HG02571 (cell line): ENCODE data around the gene SETBP1.

Experiments used
- ATAC-seq: cut with Tn5 transposase; IDR thresholded peaks from one replicate; pipeline ENCODE4 v1.9.1; 2021; ENCODE audit warnings: mild to moderate bottlenecking, moderate library complexity; ENCODE audit not compliant: unreplicated experiment

The SETBP1 gene

GRCh38 chr18:44730803-44731529 is 50.3 kb downstream of the SETBP1 start:
- ATAC-seq = no peak

GRCh38 chr18:44731530-44732237 is 51.0 kb downstream of the SETBP1 start:
- peak; percentile 47 for ATAC-seq

DNA sequence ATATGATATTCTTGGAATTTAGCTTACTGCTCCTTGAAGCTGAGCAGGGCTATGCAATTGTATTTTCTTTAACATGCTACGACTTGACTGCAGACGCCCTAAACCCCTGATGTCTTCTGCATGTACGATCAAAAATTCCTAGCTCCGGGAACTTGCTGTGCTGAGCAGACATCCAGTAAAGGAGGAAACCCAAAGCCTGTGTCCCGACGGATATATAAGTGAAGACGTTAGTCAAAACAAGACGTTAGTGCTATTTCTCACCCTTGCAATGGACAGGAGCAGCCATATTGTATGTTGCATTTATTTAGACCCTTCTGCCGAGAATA is 51.5 kb downstream of the SETBP1 start:
- ATAC-seq = no peak

DNA sequence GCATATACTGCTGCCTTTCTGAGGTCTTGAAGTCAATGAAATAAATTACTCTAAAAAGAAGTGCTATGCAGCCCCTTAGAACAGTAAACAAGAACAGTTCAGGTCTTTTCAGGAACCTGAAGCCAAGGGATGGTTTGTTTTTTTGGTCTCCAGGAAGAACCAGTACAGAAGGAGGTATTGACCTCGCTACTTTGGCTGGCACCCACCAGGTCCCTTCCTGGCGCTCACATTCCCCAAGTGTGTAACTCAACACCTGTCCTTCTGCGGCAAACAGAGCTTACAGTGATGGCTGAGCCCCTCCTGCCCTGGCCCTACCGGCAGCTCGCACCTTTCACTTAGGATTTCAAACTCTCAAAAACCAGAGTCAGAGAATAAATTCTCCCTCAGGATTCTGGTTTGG is 51.9 kb downstream of the SETBP1 start:
- no peak for ATAC-seq

DNA sequence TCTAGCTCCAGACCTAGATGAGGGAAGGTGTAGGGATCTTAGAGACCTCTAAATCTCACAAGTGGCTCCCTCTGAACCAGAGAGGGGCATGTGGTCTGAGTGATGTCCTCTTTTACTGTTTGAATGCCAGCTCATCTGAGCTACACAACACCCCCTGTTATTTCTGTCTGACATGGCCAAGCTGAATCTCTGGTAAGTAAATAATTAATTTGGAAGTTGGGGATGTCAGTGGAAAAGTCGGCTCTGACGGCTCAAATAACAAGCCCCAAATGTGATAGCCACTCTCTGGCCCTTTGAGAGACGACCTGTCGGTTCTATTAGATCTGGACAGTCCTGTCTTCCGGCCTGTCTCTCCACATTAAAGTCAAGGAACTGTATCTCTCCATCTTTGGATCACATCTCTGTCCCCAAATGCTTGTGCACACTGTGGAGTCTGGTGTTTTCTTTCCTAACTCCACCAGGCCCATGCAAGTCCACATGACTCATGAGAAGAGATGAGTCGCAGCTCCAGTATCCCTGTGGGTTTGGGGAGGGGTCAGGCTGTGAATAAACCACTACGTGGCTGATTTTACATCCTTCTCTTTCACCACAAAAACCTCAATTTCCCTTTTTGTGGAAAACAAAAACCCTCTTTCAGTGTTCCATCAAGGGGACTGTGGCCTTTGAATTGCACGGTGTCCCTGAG is 52.5 kb downstream of the SETBP1 start:
- ATAC-seq = no peak

- no peak for ATAC-seq
Observed at GRCh38 chr18:44733754-44734465, 53.2 kb downstream of the SETBP1 start.

- no peak for ATAC-seq
Observed at GRCh38 chr18:44735096-44735495, 54.4 kb downstream of the SETBP1 start.

- no peak for ATAC-seq
Observed at GRCh38 chr18:44736664-44737380, 56.1 kb downstream of the SETBP1 start.

DNA sequence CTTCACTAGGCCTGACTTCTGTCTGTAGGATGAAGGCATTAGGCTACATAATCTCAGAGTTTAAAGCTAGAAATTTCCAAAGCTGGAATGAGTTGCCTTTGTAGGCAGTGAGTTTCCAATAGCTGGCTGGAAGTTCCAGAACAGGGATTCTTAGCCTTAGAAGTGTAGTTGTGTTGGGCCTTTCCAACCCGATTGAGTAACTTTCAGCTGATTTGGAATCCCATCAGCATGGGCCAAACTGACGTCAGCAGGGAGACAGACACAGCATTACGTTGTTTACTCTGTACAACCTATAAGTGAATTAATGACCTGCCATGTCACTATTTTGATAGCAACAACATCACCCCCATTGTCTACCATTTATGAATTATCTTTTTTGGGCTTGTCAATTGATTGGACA is 56.9 kb downstream of the SETBP1 start:
- ATAC-seq = no peak

GRCh38 chr18:44740000-44740399 is 59.3 kb downstream of the SETBP1 start:
- ATAC-seq = no peak

DNA sequence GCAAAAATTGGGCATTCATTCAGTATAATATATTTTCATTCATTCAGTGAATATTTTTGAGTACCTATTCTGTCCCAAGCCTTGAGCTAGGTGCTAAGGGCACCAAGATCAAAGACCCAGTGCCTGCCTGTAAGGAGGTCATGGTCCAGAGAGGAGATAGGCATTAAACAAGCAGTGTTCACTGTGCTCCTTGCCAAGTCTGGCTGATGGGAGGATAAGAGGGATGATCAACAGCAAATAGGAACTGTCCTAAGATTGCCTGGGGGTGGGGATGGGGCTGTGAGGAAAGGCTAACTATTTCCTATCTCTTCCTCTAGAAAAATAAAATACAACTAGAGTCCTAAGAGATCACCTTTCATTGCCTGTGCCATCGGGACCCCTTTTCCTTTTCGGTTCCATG is 60.4 kb downstream of the SETBP1 start:
- no peak for ATAC-seq

- no peak for ATAC-seq
Observed at GRCh38 chr18:44741511-44741910, 60.8 kb downstream of the SETBP1 start.

DNA sequence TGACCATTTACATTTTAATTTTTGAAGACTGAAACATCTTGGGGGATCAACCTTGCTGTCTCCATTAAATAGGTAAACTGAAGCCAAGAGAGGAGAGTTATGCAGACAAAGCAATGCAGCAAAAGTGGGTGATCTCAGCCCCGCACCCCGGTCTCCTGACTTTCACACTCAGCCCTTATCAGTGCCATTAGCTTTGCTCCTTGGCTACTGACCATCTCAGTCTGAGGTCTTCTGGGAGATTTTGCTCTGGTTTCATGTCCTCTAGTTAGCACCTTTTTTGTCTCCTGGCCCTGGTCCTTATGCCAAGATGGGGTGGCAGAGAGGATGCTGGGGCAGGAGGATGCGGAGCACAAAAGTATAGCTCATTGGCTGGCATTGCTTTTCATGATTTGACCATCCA is 61.4 kb downstream of the SETBP1 start:
- ATAC-seq = no peak

DNA sequence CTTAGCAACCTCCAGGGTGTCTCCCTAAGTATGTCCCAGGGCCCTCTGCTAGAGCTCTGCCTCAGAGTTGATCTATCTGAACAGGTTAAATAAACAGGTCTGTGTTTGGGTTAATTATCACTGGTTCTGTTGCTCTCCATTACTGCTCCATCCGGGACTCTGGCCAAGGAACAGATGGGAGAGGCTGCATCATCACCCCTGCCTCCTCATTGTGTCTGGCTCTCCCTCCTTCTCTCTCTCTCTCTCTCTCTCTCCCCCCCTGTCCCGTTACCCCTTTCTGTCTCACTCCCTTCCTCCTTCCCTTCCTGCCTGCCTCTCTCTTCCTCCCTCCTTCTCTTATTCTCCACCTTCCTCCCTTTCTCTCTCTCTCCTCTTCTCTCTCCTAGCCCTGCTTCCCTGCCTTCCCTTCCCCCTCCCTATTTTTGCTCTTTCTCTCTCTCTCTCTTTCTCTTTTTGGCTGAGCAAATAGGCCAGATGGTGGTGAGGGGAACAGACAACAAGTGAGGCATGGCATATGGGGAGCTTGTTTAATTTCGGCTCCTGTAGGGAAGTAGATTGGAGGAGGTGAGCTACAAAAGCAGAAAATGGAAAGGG is 62.1 kb downstream of the SETBP1 start:
- ATAC-seq = no peak

- no peak for ATAC-seq
Observed at GRCh38 chr18:44743631-44744030, 62.9 kb downstream of the SETBP1 start.

GRCh38 chr18:44744161-44745121 is 63.8 kb downstream of the SETBP1 start:
- ATAC-seq = no peak

DNA sequence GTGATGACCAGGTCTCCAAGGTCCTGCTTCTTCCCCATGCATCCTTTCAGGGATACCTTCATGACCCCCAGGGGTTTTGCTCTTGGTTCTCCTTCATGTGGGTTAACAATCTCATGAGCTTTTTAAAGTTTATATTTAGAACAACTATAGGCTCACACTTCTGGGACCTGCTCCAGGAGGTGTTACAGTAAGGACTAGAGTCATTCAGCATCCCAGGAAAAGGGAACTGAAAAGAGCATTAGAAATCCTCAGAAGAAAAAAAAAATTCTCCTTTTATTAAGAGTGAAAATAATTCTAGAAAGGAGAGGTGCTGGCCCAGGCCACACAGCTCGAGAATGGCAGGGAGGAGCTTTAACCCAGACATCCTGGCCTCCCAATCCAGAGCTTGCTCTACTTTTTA is 66.5 kb downstream of the SETBP1 start:
- ATAC-seq = no peak

GRCh38 chr18:44748582-44748981 is 67.9 kb downstream of the SETBP1 start:
- ATAC-seq = no peak

DNA sequence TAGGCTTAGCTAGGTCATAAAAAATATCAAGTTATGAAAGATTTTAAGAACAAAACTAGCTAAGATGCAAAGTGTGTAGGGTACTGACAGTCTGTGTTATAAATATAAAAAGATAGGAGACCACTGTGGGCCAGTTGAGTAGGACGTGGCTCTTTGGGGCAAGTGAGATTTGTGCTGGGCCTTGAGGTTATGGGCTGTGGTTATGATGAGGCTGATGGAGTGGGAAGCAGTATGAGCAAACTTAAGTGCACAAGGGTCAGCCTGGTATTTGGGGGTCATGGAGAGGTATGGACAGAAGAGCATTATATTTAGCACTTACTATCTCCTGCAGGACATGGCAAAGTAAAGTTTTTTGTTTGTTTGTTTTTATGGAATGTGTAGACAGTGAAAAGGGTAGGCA is 70.1 kb downstream of the SETBP1 start:
- no peak for ATAC-seq
